ENCODE measurements around the gene PDE1C.
"Not testable (repeated sequence)": the region's sequence is repeated elsewhere in the genome, so short reads cannot be mapped to it uniquely, and the experiment has no call there.

PDE1C gene

DNA sequence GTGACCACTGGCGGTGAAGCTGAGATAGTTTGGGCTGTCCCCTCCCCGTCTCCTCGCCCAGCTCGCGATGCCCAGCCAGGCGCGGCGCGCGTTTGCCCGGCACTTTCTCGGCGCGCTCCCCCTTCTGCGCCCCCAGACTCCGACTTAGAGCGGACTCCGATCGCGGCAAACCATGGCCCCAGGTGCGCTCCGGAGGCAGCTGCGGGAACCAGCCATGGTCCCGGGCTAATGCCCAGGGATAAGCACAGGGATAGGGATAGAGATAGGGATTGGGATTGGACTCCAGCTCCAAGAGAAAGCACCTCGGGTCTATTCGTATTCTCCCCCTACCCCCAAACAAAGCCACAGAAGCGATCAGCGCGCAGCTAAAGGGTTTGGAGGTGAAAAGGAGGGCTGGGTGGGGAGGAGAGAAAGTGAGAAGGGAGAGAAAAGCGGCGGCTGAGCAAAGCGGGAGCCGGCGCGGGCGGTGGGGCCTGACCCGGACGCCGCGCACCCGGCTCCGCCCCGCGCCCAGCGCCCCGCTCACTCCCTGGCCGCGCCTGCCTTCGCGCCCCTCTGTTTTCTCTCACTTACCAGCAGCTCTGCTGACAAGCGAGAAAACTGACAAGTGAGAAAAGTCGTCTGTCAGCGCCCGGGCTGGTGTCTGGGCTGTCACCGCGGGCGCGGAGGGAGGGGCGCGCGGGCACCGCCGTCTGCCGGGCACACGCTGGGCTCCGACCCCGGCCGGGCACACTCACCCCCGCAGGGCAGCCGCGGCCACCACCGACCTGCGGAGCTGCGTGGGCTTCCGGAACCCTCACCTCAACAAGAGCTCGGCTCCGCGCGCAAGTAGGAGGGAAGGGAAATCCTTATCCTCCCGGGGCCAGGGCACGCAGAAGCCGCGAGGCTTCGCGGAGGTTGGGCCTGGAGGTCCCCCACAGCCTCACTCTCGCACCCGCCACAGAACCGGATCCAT, at the start of gene PDE1C:
Gene PDE1C, minus strand, starts transcription at position 2 of the 955 bp plus-strand sequence.
- DNase-seq (ENCODE audit: low read depth), result no peak

DNA sequence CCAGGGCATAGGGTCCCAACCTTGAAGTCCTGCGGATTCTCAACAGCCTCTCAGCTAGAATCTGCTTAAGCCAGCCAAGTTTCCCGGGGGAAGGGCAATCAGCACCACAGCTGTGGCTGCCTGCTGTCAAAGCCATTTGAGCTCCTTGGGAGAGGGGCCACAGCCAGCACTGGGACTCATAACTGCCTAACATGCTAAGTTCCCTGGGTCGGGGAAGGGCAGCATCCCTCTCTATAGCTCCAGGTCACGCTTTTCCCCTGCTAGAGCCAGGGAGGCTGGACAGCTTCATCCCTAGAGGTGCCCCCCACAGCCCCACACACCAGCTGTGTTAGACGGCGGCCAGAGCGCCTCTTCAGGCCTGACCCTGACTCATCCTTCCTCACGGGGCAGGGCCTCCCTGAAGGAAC, 49.6 kb upstream of the PDE1C start:
- DNase-seq (ENCODE audit: low read depth), result no peak

DNA sequence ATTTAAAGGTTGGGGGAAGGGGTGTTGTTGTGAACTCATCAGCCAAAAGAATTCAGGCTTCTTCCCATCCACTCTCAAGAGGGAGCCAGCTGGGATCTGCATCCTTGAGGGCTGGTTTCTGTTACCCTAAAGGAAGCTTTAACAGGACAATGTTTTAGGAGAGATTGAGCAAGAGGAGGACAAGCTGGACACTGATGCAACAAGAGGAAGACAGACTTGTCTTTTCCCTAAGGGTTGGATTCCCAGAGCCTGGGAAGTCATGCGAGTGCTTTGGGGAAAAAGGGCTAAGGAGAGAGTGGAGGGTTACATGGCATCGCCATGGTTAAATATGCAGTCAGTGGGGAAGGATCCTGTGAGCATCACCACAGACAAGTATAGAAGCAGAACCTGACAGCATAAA, 47.6 kb upstream of the PDE1C start:
- DNase-seq (ENCODE audit: low read depth), result no peak

DNA sequence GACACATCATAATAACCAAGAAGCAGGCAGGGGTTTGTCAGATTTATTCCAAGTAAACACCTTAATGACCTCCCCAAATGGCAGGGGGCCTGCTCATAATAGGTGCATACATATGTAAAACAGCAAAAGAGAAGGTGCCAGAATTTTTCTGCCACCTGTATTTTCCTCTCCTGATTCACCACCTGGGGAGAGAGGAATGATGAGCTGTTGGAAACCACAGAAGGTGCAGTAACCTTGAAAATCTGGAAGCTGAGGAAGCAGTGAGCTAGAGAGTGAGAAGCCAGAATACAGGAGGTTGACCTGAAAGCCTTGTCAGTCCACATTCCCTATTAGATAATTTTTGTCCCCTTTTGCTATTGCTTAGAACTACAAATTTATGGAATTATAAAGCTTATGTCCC, 46.2 kb upstream of the PDE1C start:
- no peak for DNase-seq (ENCODE audit: low read depth)

DNA sequence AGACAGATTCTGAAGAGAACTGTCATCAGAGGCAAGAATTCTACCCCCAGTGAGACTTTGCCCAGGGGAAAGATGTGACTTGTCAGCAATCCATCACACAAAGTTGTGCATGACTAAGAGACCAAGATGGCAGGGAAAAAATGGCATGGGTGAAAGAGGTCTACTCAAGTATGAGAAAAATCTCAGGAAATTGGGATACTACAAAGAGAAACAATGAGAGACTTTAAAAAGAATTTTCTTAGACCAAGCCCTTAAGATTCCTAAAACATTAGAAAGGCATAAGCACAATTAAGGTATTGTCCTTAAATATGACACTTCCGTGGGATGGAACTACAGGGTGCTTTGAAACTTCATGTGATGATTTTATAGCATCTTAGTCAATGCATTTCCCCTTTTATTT, 45.6 kb upstream of the PDE1C start:
- DNase-seq (ENCODE audit: low read depth), result no peak

DNA sequence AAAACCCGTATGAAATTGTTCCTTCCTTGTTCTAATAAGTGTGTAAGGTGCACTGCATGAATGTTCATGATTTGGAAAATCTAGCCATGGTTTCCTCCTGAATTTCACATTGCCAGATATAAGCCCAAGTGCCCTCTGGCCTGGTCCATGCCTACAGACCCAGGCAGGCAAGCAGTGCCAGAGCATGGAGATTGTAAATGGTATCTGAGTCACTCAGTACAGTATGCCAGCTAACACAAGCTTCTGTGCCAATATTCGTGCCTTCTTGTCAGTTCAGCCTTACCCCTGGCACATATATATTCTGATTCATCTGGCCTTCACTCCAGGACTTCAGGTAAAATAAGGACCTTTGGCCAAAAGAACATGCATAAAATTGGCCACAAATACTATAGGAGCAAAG, 38.4 kb upstream of the PDE1C start:
- no peak for DNase-seq (ENCODE audit: low read depth)

DNA sequence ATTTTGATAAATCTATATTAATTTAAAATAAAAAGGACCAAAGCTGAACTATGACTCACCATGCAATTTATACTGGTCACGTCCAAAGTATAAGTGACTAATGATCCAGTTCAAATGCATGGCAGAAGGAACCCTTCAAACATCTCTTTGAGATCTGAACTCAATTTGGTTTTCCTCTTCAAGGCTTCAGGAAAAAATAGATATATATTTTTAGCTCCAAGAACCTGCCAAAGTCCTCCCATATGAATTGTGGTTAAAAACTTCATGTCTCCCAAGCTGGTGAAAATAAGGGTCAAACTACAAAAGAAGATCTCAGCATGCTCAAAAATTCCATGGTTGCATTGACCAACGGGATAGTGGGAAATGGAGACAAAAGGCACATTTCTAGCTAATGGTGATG, 34.6 kb upstream of the PDE1C start:
- no peak for DNase-seq (ENCODE audit: low read depth)

DNA sequence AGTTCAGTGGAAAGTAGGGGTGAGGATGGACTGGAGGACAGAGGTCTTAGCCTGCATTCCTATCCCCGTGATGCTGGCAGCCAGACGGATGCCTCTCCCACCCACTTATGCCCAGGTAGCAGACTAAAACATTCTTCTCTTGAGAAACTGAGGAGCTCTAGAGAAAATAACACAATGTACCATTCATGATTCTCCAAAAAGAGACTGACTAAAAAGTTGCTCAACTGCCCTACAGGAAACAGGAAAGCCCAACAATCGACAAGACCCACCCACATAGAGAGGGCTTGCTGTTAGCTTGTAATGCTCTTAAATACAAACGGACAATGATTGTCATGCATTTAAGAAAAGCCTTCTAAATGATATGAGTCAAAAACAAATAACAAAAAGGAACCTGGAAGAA, 33.2 kb upstream of the PDE1C start:
- DNase-seq (ENCODE audit: low read depth), result no peak

DNA sequence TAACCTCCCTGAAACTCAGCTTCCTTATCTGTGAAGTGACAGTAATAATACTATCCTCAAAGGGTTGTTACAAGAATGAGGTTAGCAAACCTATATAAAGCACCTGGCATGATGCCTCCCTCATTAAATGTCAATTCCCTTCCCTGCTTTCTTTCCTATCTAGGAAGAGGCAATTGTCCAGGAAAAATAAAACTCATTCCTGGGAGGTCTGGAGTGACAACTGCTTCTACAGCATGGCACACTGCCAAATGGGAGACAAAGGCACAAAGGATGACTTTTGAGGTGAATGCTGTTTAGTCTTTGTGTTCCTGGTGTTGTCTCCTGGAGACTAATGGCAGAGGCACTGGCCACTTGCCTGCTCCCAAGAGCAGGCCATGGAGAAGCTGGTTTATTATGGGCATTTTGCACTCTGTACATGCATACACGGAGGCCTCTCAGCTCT, 32.2 kb upstream of the PDE1C start:
- DNase-seq (ENCODE audit: low read depth), result no peak

DNA sequence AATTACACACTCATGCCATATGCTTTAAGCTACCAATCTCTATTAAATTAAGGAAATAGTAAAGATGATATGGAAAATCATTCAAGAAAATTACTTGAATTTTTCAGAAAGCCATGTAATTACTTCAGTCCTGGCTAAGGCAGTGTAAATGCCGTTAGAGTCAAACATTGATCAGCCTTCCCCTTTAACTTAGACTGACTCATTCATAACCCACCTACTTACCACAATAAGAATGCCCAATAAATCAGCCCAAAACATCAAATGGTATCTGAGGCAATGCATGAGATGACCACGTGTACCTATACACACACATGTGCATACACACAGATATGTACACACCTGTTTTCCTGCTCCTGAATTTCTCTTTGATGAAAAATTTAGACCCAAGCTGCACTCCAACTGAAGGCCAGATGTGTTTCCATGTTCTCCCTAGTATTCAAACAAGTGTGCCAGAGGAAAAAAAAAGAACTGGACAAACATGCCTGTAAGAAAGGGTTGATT, 30.2 kb upstream of the PDE1C start:
- DNase-seq (ENCODE audit: low read depth), result no peak

DNA sequence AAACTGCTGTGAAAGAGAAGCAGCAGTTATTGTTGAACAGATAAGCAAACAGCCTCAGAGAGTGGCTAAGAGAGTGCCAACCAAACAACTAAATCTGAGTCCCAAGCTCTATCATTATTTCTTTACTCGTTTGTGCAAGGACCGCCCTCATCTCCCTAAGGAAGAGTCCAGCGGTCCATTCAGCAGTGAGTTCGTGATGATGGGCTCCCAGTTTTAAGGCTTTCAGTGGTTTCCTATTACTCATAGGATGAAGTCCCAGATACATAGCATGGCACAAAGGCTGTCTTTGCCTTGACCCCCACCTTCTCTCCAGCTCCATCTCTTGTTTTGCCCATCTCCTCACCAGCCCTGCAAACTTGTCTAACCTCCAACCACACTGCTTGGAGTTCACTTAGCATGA, 24.3 kb upstream of the PDE1C start:
- DNase-seq (ENCODE audit: low read depth), result no peak

DNA sequence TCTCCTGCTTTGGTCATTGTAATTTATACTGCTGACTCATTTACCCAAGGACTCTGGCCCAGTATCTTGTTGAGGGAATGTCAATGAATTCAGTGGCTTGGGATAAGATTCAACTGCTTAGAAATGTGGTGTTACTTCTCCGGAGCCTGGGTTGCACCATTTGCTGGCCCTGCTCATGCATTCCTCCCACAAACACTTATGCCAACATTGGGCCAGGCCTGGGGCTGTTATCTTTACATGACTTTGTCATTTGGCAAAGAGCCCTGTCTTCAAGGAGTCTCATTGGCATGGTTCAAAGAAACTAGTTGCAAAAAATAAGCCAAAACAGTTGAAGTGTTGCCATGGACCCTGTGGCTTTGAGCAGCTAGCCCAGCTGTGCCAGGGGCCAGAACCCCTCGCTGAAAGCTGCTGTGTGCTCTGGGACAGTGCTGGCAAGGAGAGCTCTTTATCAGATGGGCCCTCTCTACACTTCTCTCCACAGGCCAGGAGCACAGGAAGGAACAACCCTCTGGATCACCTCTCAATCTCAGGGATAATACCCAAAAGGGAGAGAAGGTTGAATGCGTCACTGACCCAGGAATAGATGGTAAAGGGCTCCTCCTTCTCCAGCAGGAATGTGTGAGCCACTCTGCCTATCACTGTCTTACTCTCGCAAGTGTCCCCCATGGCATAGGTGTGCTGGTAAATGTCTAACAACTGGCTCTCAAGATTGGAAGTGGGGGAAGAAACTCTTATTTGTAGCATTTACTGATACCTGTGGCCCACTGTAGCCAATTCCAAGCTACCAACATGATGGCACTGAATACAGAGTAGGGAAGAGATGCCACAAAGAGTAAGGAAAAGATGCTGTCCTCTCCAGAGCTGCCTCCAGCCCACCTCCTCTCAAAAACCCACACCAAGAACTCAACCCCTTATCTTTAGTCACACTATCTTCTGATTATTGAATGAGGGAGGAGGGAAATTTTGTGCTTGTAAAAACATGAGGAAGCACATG, 23.5 kb upstream of the PDE1C start:
- no peak for DNase-seq (ENCODE audit: low read depth)

DNA sequence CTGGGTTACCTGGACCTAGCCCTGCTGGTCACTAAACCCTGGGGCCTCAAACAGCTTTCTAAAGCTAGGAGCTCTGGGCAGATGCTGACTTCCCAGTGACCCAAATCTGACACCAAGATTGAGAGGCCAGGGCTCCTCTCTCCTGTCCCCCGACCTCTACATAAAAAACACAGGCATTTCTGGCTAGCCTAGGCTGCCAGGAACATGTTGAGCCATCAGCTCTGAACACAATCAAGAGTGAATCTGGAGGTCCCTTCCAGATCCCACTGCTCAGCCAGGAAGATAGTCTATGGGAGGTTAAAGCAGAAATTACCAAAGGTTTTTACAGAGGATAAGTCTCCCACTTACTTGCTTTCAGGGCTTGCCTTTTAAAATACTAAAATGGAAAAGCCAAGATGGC, 22.1 kb upstream of the PDE1C start:
- DNase-seq (ENCODE audit: low read depth), result no peak

DNA sequence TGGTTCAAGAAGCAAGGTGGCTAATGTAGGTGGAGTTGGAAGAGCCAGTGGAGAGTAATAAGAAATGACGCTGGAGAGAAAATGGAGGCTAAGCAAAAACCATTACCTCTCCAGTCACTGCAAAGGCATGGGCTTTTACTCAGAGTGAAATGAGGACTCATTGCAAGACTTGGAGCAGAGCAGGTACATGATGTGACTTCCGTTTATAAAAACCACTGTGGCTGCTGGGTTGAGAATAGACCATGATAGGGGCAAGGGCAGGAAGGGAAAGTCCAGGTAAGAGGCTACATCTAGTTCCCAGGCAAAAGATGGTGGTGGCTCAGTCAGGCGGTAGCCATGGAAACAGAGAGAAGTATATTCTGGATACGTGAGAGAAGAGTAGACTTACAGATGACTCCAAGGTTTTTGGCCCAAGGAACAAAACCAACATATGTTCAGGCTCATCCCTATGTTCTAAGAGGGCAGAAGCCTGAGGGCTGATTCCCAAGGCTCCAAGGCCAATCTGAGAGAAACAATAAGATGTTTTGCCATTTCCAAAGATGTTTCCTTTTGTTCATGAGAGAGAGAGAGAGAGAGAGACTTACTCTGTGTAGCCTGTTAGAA, 21.5 kb upstream of the PDE1C start:
- no peak for DNase-seq (ENCODE audit: low read depth)

DNA sequence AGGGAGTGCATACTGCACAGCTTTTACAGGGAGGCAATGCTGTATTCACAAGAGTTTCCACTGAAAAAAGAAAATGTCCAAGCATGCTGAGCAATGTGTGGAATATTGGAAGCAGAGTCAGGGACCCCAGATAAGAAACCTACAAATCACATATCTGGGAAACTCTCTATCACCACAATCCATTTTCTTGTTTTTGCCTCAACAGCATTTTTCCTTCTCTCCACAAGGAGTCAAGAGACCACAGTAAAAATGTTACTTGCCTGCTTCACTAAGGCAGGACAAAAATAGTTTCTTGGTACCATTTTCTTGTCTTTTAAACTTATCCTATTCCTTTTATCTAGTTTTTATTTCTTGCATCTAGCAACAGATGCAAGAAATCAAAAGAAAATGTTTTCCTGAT, 19.5 kb upstream of the PDE1C start:
- no peak for DNase-seq (ENCODE audit: low read depth)

DNA sequence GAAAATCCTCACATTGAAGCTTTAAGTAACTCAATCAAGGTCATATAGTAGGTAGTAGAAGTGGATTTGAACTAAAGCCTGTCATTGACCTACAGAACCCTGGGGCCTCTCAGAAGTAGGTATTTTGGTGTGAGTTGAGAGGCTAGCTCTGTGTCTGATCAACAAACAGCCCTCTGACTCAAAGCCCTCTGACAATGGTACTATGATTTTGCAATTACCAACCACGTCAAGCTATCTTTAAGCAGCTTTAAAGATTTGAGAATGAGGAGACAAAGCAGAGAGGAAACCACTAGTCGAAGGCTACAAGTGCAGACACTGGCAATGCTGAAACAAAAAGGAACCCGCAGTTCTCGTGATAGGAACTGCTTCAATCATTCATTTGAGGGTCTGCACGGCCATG, 19.0 kb upstream of the PDE1C start:
- DNase-seq (ENCODE audit: low read depth), result no peak

DNA sequence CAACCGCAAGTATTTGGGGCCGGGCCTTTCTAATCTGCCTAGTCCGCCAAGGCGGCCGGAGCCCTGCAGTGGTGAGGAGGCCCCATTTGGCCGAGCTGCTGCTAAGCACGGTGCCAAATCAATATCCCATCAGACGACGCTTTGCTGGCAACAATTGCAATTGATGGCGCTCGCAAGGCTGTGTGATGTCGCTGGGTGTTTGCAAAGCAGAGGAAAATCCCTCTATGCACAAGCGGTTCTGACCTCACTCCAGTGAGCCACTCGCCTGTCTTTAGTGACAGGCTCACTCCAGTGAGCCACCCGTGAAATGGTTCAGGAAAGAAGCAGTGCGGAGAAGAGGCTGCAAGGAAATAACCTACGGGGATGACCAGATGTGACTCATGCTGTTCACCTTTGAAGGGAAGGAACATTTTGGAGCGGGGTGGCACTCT, 18.3 kb upstream of the PDE1C start:
- DNase-seq (ENCODE audit: low read depth), result no peak

DNA sequence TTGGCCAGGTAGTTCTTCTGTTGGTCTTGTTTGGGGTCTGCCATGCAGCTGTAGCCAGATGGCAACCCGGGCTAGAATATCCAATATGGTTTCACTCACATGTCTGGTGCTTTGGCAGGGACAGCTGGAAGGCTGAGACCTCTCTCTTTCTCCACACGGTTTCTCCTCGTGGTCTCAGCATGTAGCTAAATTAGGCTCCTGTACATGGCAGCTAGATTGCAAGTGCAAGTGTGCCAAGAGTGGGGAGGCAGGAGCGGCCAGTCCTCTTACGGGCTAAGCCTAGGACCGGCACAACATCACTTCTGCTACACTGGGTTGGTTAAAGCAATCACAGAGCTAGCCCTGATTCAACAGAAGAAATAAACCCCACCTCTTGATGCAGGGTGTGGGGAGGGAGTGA, 9.3 kb upstream of the PDE1C start:
- no peak for DNase-seq (ENCODE audit: low read depth)

DNA sequence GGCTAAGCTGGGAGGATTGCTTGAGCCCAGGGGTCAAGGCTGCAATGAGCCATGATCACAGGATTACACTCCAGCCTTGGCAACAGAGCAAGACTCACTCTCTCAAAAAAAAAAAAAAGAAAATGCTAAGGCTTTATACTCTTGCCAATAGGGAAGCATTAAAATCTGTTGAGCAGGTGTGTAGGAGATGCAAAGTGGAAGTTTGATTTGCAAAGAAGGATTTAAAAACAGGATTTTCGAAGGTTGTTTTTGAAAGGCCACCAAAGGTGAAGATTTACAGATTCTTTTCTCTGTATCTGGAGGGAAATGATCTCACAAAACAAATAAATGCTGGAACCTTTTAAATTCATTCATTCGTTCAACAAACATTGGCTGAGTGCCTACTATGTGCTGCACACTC, 8.6 kb upstream of the PDE1C start:
- DNase-seq (ENCODE audit: low read depth), result no peak

DNA sequence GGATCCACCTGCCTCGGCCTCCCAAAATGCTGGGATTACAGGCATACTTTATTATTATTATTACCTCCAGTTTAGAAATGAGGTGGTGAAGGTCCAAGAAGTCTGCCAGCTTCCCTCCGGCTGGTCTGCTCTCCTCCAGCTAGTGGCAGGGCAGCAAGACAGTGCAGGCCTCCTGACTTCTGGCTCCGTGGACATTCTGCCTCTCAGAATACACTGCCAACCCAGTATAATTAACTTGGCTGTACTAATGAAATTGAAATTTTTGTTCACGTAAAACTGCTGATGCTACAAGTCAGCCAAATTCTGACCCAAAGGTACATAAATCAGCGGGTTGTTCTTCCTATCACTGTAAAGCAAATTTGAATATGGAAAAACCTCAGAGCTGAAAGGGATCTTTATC, 7.6 kb upstream of the PDE1C start:
- no peak for DNase-seq (ENCODE audit: low read depth)

DNA sequence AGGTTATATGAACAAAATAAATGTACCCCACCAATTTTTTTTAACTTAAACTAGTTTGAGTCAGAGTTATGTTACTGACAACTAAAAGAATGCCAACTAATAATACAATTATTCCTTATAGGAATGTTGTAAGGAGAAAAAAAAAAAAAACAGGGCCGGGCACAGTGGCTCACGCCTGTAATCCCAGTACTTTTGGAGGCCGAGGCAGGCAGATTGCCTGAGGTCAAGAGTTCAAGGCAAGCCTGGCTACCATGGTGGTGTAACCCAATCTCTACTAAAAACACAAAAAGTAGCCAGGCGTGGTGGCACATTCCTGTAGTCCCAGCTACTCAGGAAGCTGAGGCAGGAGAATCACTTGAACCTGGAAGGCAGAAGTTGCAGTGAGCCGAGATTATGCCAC, 6.6 kb upstream of the PDE1C start:
- not testable (repeated sequence) for DNase-seq (ENCODE audit: low read depth)

DNA sequence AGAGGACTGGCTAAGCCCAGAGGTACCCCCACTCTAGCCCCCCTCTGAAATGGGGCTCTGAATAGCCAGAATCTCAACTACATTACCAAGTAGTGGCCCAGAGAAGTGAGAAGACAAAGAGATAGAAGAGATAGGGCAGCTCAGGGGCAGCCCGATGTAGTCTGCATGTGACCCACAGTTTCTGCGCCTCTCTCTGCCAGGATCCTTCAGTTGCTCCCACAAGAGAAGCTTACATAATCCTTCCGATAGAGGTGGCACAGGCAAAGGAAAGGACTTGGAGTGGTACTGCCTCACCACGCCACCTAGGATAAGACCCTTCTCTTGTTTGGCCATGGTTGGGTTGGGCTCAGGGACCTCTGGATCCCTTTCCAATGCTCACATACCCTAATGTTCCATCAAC, 5.4 kb upstream of the PDE1C start:
- DNase-seq (ENCODE audit: low read depth), result no peak

All from activated gamma-delta T cell treated with anti-CD3 and anti-CD28 coated beads, Interleukin-2, amount 50 U/mL, for 16 hours (primary cell).